Activated effector memory CD4-positive, alpha-beta T cell treated with Interleukin-2 at 50 U/mL for 16 hours (primary cell): Measurements from ENCODE around the gene CDH4.
"Not testable (repeated sequence)": the region's sequence is repeated elsewhere in the genome, so short reads cannot be mapped to it uniquely, and the experiment has no call there.

Experiments used
- DNase-seq: peaks from one replicate; pipeline ENCODE4 v3.0.0-alpha.2; 2020

CDH4 gene

GRCh38 chr20:61422636-61423425 is 170.8 kb downstream of the CDH4 start:
- DNase-seq: no peak

GRCh38 chr20:61424011-61424627 is 172.1 kb downstream of the CDH4 start:
- no peak for DNase-seq

DNA sequence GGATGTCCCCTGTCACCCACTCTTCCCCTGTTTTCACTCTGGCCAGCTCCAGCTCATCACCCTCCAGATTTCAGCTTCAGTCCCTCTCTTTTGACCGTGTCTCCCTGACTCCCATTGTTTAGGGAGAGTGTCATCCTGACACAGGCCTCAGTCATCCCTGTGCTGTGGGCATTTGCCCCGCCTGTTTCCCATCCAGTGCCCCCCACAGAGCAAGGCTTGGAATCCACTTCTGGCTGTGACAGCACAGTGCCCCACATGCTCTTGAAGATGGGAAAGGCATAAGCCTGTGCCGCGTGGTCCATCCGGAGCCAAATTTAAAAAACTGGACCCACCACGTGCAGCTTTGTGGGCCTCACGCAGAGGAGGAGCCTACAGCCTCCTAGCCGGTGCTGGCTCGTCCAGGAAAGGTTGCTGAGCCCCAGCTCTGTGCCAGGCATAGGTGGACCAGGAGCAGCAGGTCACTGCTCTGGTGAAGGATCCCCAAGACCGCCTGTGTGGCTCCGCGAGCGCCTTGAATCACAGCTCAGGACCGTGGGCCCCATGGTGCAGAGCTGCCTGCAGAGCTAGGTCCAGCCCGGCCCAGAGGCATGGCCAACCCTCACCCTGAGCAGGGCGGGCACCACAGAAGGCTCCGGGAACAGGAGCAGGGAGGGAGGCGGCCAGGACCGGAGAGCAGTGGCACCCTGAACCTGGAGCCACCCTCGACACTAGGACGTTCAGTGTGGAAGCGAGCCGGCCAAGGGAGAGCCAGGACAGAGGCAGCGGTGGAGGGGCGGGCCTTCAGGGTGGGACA is 172.8 kb downstream of the CDH4 start:
- no peak for DNase-seq

GRCh38 chr20:61425541-61425991 is 173.5 kb downstream of the CDH4 start:
- not testable (repeated sequence) for DNase-seq

DNA sequence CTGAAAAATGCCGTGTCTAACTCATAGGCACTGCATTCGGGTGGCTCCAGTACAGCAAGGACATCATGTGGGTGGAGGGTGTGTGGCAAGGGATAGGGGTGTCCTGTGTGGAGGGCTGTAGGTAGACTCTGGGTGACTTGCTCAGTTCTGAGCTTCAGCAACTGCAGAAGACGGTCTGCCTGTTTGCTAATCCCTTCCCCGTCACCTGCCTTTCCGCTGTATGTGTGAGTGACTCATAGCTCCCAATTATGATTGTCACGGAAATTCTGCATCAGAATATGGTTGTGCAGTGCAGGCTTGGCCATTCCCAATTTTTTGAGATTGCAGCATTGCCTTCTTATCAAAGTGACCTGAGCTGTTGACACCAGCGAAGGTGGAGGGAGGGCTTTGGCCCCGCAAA is 174.3 kb downstream of the CDH4 start:
- no peak for DNase-seq

DNA sequence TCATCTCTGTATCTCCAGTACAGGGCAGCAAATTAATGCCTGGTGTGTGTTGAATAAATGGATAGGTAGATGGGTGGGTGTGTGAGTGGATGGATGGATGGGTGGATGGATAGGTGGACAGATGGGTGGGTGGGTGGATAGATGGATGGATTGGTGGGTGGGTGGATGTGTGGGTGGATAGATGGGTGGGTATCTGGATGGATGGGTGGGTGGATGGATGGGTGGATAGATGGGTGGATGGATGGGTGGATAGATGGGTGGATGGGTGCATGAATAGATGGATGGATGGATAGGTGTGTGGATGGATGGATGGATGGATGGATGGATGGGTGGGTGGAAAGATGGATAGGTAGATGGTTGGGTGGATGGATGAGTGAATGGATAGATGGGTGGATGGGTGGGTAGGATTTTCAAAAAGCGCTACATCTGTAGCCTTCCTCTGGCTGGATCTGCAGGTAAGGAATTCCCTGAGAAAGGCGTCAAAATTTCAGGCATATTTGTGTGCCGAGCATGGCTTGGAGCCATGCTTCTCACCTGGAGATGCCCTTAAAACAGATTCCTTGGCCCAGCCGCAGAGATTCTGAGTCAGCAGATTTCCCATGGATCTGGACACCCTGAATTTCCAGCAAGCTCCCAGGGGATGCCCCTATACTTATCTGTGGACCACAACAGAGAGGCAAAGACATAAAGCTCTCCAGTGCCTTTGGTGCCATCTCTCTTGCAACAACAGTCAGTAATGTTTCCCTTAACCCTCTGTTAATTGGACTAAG is 177.6 kb downstream of the CDH4 start:
- no peak for DNase-seq

- no peak for DNase-seq
Observed at GRCh38 chr20:61430228-61430624, 178.2 kb downstream of the CDH4 start.

GRCh38 chr20:61433176-61433575 is 181.1 kb downstream of the CDH4 start:
- no peak for DNase-seq

DNA sequence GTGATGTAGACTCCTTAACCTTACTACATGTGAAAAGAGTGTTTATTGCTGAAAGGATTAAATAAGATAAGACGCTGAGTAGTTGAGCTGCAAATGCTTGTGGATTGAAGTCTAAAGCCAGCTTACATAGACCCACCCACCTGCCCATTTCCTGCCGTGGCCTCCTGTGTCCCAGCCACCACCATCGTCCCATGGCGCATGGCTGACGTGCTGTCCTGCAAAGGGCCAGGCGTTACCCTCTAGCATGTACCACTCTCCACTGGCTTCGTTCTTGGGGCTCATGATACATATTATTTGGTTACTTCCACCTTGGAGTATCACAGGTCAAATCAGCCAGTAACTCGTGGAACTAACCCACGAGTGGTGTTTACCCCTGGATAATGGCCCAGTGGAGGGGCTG is 181.8 kb downstream of the CDH4 start:
- no peak for DNase-seq

- DNase-seq: no peak
Observed at GRCh38 chr20:61434341-61434781, 182.3 kb downstream of the CDH4 start.

- no peak for DNase-seq
Observed at GRCh38 chr20:61435184-61435822, 183.2 kb downstream of the CDH4 start.

DNA sequence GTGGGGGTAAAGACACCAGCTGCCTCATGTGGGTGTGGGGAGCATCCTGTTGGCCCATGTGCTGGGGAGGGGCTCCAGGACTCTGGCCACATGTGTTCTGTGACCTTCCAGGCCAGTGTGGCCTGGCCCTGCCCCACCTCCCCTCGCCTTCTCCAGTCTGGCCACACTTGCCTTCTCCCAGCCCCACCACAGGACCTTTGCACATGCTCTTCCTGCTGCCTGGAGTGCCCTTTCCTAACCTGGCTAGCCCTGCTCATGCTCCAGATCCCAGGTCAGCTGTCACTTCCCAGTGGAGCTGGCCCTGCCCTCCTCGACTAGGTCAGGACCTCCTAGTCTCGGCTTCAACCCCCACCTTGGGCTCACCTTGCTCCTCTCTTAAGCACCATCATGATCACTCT is 183.8 kb downstream of the CDH4 start:
- DNase-seq: no peak

GRCh38 chr20:61436283-61436666 is 184.2 kb downstream of the CDH4 start:
- no peak for DNase-seq

GRCh38 chr20:61436667-61437279 is 184.7 kb downstream of the CDH4 start:
- no peak for DNase-seq

DNA sequence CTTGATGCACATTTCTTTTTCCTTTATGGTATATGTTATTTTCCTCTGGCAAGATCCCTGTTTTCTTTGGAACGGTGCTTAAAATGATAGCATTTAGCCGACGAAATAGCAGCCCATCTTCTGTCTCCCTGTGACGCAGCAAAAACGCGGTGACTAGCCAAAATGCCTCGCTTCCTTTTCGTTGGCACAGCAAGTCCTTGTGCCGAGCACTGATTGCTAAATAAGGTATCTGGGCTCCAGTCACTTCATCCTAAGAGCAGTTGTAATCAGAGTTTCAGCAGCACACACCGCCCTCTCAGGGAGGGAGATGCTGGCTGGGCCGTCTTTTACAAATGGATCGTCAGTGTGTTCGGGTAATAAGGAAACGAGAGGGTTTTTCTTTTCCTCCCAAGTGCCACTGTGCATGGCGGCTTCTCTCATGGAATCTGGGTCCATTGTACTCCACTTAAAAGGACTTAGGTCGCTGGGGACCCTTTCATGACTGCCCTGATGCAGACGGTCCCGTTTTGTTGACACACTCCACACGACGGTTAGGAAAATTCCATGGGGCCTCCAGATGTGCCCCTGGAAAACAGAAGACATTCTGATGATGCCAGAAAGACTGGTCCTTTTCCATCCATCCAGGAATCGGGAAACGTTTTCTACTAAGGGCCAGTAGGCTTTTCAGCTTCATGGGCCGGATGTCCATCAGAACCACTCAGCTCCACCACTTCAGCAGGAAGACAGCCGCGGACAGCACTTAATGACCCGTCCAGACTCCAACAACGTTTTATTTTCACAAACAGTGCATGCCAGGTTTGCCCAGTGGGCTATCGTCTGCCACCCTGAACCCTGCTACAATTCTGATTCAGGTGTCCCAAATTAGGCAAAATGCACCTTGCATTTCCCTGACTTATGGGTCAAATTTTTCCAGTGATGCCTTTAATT is 185.5 kb downstream of the CDH4 start:
- DNase-seq: no peak

DNA sequence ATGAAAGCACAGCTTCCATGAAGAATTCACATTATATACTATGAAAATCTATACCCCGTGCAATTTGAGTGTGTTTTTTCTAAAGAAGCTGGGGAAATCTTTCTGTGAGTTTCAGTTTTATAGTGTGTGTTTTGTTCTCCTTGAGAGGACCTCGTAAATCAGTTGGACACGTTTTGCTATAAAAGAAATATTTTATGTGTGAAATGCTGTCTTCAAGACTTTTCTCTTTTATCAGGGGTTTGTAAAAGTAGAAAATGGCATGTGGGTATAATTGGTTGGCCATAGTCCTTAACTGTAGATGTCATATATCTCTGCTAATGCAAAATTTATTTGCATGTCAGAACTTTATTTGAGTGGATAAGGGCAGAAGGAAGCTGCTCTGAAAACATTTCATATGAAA is 186.2 kb downstream of the CDH4 start:
- no peak for DNase-seq

- DNase-seq: no peak
Observed at GRCh38 chr20:61439251-61439650, 187.2 kb downstream of the CDH4 start.

DNA sequence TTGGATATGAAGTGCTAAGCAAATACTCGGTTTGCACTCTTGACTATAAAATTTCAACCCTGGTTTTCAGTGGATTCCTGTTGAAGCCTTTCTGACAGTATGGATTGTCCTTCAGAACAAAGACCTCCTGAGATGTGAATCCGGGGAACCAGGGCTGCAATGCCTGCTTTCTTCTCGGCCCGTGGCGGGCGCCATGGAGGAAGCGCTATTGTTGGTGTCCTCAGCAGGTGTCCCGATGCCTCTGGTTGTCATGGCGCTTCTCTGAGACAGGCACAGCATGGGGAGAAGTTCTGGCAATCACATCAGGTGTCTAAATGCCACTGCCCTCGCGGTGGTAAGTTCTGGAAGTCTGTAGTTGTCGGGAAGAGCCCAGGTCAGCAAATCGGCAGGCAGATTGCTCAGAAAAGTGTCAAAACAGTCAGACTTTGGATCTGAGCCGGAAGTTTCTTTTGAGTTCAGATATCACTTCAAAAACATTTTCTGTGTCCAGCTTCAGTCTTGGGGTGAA is 188.5 kb downstream of the CDH4 start:
- DNase-seq: no peak

DNA sequence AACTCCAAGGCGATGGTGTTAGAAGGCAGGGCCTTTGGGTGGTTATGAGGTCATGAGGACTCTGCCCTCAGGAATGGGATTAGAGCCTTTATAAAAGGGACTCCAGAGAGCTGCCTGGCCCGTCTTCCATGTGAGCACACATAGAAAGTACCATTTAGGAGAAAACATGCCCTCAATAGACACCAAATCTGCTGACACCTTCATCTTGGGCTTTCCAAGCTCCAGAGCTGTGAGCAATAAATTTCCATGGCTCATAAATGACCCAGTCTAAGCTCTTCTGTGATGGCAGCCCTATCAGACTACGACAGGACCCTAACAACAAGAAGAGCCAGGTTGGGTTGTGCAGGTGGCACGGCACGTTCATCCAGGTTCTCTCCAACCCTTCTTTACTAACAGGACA is 189.5 kb downstream of the CDH4 start:
- no peak for DNase-seq

GRCh38 chr20:61442075-61442670 is 190.1 kb downstream of the CDH4 start:
- no peak for DNase-seq
